Thymus (tissue), 11 donors: ENCODE data around the gene CD59. TPM values are rescaled to one million over a fixed set of nuclear protein-coding genes. Genes with fewer than 3 reads are reported as not detected.
"Not testable (repeated sequence)": the region's sequence is repeated elsewhere in the genome, so short reads cannot be mapped to it uniquely, and the experiment has no call there.

Experiments
- DNase-seq, 9 donors: peaks; one replicate each; pipeline ENCODE4 v3.0.0-alpha.2; 2013; ENCODE audit warnings: low spot score in 9 of 9, low read depth in 6 of 9, missing footprints in 1 of 9
- H3K27ac ChIP-seq, 2 donors: one replicate each; pipeline ENCODE4 v1.5.1; 2013; ENCODE audit warnings: control low read depth in 1 of 2, low read depth in 1 of 2, low read length in 1 of 2, mild to moderate bottlenecking in 1 of 2, moderate library complexity in 1 of 2
- H3K27me3 ChIP-seq, 2 donors: one replicate each; pipeline ENCODE4 v1.5.1; 2013; ENCODE audit warnings: low read length in 1 of 2; ENCODE audit not compliant: control insufficient read depth in 2 of 2, insufficient read depth in 1 of 2
- H3K36me3 ChIP-seq, 2 donors: one replicate each; pipeline ENCODE4 v1.5.1; 2013; ENCODE audit warnings: low read length in 1 of 2, mild to moderate bottlenecking in 1 of 2, moderate library complexity in 1 of 2; ENCODE audit not compliant: control insufficient read depth in 2 of 2, insufficient read depth in 2 of 2
- H3K4me1 ChIP-seq, 2 donors: one replicate each; pipeline ENCODE4 v1.5.1; 2013; ENCODE audit warnings: low read length in 2 of 2; ENCODE audit not compliant: control insufficient read depth in 2 of 2, insufficient read depth in 2 of 2
- H3K4me3 ChIP-seq, 2 donors: one replicate each; pipeline ENCODE4 v1.5.1; 2013; ENCODE audit warnings: low read length in 2 of 2, control low read depth in 1 of 2, mild to moderate bottlenecking in 1 of 2
- H3K9me3 ChIP-seq, 2 donors: one replicate each; pipeline ENCODE4 v1.5.1; 2013; ENCODE audit warnings: low read length in 1 of 2, mild to moderate bottlenecking in 1 of 2; ENCODE audit not compliant: control insufficient read depth in 2 of 2, insufficient read depth in 1 of 2
- WGBS: extraction: QIAGEN DNeasy Blood & Tissue Kit; methylation state at CpG from one replicate; pipeline ENCODE4 v1.1.7; 2013; 5-methylcytosine and 5-hydroxymethylcytosine counted together
- polyA plus RNA-seq: library from polyadenylated mRNA; stranded (reverse); fragments of 200-250 nt; gene quantifications from one replicate; pipeline ENCODE4 v1.2.3, GENCODE V29; 2013
- total RNA-seq: library from RNA; stranded (reverse); fragments of 120-200 nt; gene quantifications from one replicate; pipeline ENCODE4 v1.2.4, GENCODE V29; 2013
- donor health status: healthy.

The CD59 gene
- total and polyA plus RNA-seq, 2 donors, result 115 to 156 TPM

DNA sequence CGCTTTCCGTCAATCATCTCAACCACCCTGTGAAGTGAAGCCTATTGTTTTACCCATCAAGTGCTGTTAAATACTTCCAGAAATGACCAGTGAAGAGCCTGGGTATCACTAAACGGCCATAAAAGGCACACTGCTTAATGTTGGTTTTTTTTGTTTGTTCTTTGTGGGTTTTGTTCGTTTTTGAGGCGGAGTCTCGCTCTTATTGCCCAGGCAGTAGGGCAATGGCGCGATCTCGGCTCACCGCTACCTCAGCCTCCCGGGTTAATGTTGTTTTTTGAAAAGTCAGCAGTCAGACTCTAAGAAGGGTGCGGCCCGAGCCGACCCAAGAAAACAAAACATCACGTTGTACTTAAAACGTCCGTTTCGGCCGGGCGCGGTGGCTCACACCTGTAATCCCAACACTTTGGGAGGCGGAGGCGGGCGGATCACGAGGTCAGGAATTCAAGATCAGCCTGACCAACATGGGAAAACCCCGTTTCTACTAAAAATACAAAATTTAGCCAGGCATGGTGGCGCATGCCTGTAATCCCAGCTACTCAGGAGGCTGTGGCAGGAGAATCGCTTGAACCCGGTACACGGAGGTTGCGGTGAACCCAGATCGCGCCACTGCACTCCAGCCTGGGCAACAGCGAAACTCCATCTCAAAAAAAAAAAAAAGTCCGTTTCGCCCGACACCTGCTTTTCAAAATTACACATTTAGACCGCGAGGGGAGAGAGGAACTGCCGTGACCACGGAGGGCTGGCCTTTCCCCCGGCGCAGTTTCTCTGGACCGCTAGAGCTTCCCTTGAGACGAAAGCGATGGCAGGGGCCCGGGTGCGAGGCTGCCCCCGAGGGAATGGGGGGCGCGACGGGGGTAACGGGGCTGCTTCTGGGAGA is 714 bp downstream of the CD59 start:
- Histone ChIP-seq H3K9me3 (no peaks in the 10 kb centered on the region), H3K4me3 (peak overlapping the region; percentile 86 to 90), H3K36me3 (peaks cover 4% of the 10 kb centered on the region in 2 donors), H3K27ac (peak overlapping the region; percentile 73 to 88), H3K27me3 (peaks cover 0 to 4% of the 10 kb centered on the region in 2 donors), H3K4me1 (peaks cover 18 to 21% of the 10 kb centered on the region in 2 donors)
- 1% methylated on average over 53 of the region's 53 CpGs for WGBS
- DNase-seq, result peak in 1 of 9 donors; percentile 61

GRCh38 chr11:33734441-33735270 is 1.6 kb downstream of the CD59 start:
- Histone ChIP-seq H3K4me1 (peaks cover 18 to 21% of the 10 kb centered on the region in 2 donors), H3K4me3 (peak overlapping the region; percentile 86 to 90), H3K36me3 (peaks cover 4% of the 10 kb centered on the region in 2 donors), H3K27me3 (peaks cover 0 to 4% of the 10 kb centered on the region in 2 donors), H3K27ac (peak overlapping the region in 1 of 2 donors; percentile 36), H3K9me3 (no peaks in the 10 kb centered on the region)
- peak in 1 of 9 donors; percentile 57 for DNase-seq
- WGBS, result 46% methylated on average over 15 of the region's 15 CpGs

DNA sequence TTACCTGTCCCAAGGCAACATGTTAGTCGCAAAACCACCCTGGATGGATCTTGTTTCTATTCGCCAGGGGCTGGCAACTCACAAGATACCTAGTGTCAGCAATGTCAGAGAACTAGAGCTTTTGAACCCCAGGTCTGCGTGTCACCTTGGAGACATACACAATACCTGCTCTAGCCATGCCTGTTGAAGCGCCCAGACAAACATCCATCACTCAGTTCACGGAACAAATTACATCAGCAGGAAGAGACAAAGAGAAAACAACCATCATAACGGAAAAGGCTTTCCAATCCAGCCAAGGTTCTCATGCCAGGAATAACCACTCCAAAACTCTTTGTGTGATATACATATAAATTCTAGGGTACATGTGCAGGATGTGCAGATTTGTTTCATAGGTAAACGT is 2.2 kb downstream of the CD59 start:
- Histone ChIP-seq H3K27me3 (peaks cover 0 to 4% of the 10 kb centered on the region in 2 donors), H3K4me3 (peak overlapping the region; percentile 86 to 90), H3K36me3 (peaks cover 4% of the 10 kb centered on the region in 2 donors), H3K27ac (no peak overlapping the region), H3K4me1 (peaks cover 18 to 21% of the 10 kb centered on the region in 2 donors), H3K9me3 (no peaks in the 10 kb centered on the region)
- 94% methylated on average over 7 of the region's 7 CpGs for WGBS
- DNase-seq, result no peak

DNA sequence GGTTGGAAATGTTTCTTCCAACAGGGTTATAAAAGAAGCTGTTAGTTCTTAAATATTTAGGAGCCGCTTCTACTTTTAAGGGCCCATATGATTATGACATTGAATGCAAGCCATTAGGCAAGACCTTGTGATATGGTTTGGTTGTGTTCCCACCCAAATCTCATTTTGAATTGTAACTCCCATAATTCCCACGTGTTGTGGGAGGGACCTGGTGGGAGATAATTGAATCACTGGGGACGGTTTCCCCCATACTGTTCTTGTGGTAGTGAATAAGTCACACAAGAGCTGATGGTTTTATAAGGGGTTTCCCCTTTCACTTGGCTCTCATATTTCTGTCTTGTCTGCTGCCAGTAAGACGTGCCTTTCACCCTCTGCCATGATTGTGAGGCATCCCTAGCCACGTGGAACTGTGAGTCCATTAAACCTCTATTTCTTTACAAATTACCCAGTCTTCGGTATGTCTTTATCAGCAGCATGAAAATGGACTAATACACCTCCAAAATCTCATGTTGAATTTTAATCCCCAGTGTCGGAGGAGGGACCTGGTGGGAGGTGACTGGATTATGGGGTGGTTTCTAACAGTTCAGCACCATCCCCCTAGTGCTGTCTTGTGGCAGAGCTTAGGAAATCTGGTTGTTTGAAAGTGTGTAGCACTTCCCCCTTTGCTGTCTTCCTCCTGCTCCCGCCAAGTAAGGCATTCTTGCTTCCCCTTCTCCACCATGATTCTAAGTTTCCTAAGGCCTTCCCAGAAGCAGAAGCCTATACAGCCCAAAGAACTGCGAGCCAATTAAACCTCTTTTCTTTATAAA is 4.3 kb downstream of the CD59 start:
- no peak for DNase-seq
- H3K27ac ChIP-seq, result peak overlapping the region in 1 of 2 donors; percentile 42
- peaks cover 0 to 4% of the 10 kb centered on the region in 2 donors for H3K27me3 ChIP-seq
- H3K9me3 ChIP-seq, result no peaks in the 10 kb centered on the region
- peaks cover 4% of the 10 kb centered on the region in 2 donors for H3K36me3 ChIP-seq
- no peak overlapping the region for H3K4me3 ChIP-seq
- peaks cover 18 to 21% of the 10 kb centered on the region in 2 donors for H3K4me1 ChIP-seq
- 72% methylated on average over 9 of the region's 9 CpGs for WGBS

GRCh38 chr11:33730716-33731115 is 5.5 kb downstream of the CD59 start:
- WGBS, result 93% methylated on average over 7 of the region's 7 CpGs
- no peaks in the 10 kb centered on the region for H3K9me3 ChIP-seq
- H3K4me3 ChIP-seq, result no peak overlapping the region
- H3K27me3 ChIP-seq, result no peaks in the 10 kb centered on the region
- DNase-seq, result no peak
- H3K27ac ChIP-seq, result no peak overlapping the region
- peaks cover 17 to 18% of the 10 kb centered on the region in 2 donors for H3K4me1 ChIP-seq
- peaks cover 4% of the 10 kb centered on the region in 2 donors for H3K36me3 ChIP-seq

- 84% methylated on average over 5 of the region's 5 CpGs for WGBS
- DNase-seq, H3K9me3 ChIP-seq, H3K27ac ChIP-seq, H3K4me3 ChIP-seq, H3K27me3 ChIP-seq, H3K36me3 ChIP-seq: not testable (repeated sequence)
- H3K4me1 ChIP-seq, result peaks cover 16 to 17% of the 10 kb centered on the region in 2 donors
Observed at GRCh38 chr11:33729072-33729664, 7.1 kb downstream of the CD59 start.

DNA sequence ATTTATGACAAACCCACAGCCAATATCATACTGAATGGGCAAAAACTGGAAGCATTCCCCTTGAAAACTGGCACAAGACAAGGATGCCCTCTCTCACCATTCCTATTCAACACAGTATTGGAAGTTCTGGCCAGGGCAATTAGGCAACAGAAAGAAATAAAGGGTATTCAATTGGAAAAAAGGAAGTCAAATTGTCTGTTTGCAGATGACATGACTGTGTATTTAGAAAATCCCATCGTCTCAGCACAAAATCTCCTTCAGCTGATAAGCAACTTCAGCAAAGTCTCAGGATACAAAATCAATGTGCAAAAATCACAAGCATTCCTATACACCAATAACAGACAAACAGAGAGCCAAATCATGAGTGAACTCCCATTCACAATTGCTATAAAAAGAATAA is 8.7 kb downstream of the CD59 start:
- not testable (repeated sequence) for H3K36me3 ChIP-seq, H3K4me3 ChIP-seq, DNase-seq, H3K27me3 ChIP-seq, H3K27ac ChIP-seq, H3K9me3 ChIP-seq
- H3K4me1 ChIP-seq, result peaks cover 26 to 29% of the 10 kb centered on the region in 2 donors
- 68% methylated on average over 1 of the region's 1 CpG for WGBS

DNA sequence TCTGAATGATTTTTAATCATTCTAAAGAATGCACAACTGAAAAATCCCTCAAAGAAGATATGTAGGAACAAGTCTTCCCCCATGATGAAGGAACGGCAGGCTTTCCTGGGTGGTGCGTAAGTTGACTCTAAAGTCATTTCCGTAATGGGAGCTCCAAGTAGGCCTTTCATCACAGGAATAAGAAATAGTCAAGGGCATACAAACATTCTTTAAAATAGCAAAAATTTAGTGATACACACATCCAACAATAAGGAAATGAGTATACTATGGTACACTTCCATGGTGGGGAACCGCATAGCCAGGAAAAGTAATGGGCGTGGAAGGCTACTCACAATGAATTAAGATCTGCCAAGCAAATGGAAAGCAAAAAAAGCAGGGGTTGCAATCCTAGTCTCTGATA is 10.7 kb downstream of the CD59 start:
- Histone ChIP-seq H3K27me3 (no peaks in the 10 kb centered on the region), H3K4me1 (peaks cover 39 to 43% of the 10 kb centered on the region in 2 donors), H3K27ac (no peak overlapping the region), H3K9me3 (no peaks in the 10 kb centered on the region), H3K4me3 (no peak overlapping the region), H3K36me3 (peaks cover 4 to 13% of the 10 kb centered on the region in 2 donors)
- no peak for DNase-seq
- WGBS, result 89% methylated on average over 5 of the region's 5 CpGs
